Thymus (tissue), 11 donors: ENCODE data around the gene GALNT7. TPM values are rescaled to one million over a fixed set of nuclear protein-coding genes. Genes with fewer than 3 reads are reported as not detected.

Experiments
- DNase-seq, 9 donors: peaks; one replicate each; pipeline ENCODE4 v3.0.0-alpha.2; 2013; ENCODE audit warnings: low spot score in 9 of 9, low read depth in 6 of 9, missing footprints in 1 of 9
- H3K27ac ChIP-seq, 2 donors: one replicate each; pipeline ENCODE4 v1.5.1; 2013; ENCODE audit warnings: control low read depth in 1 of 2, low read depth in 1 of 2, low read length in 1 of 2, mild to moderate bottlenecking in 1 of 2, moderate library complexity in 1 of 2
- H3K27me3 ChIP-seq, 2 donors: one replicate each; pipeline ENCODE4 v1.5.1; 2013; ENCODE audit warnings: low read length in 1 of 2; ENCODE audit not compliant: control insufficient read depth in 2 of 2, insufficient read depth in 1 of 2
- H3K36me3 ChIP-seq, 2 donors: one replicate each; pipeline ENCODE4 v1.5.1; 2013; ENCODE audit warnings: low read length in 1 of 2, mild to moderate bottlenecking in 1 of 2, moderate library complexity in 1 of 2; ENCODE audit not compliant: control insufficient read depth in 2 of 2, insufficient read depth in 2 of 2
- H3K4me1 ChIP-seq, 2 donors: one replicate each; pipeline ENCODE4 v1.5.1; 2013; ENCODE audit warnings: low read length in 2 of 2; ENCODE audit not compliant: control insufficient read depth in 2 of 2, insufficient read depth in 2 of 2
- H3K4me3 ChIP-seq, 2 donors: one replicate each; pipeline ENCODE4 v1.5.1; 2013; ENCODE audit warnings: low read length in 2 of 2, control low read depth in 1 of 2, mild to moderate bottlenecking in 1 of 2
- H3K9me3 ChIP-seq, 2 donors: one replicate each; pipeline ENCODE4 v1.5.1; 2013; ENCODE audit warnings: low read length in 1 of 2, mild to moderate bottlenecking in 1 of 2; ENCODE audit not compliant: control insufficient read depth in 2 of 2, insufficient read depth in 1 of 2
- WGBS: extraction: QIAGEN DNeasy Blood & Tissue Kit; methylation state at CpG from one replicate; pipeline ENCODE4 v1.1.7; 2013; 5-methylcytosine and 5-hydroxymethylcytosine counted together
- polyA plus RNA-seq: library from polyadenylated mRNA; stranded (reverse); fragments of 200-250 nt; gene quantifications from one replicate; pipeline ENCODE4 v1.2.3, GENCODE V29; 2013
- total RNA-seq: library from RNA; stranded (reverse); fragments of 120-200 nt; gene quantifications from one replicate; pipeline ENCODE4 v1.2.4, GENCODE V29; 2013
- donor health status: healthy.

GALNT7 gene
- total and polyA plus RNA-seq, 2 donors = 40.5 to 81.1 TPM

- Histone ChIP-seq H3K4me3 (peak overlapping the region in 1 of 2 donors; percentile 29), H3K4me1 (peaks cover 55 to 65% of the 10 kb centered on the region in 2 donors), H3K36me3 (peaks cover 9 to 22% of the 10 kb centered on the region in 2 donors), H3K27ac (peak overlapping the region; percentile 80 to 83), H3K27me3 (no peaks in the 10 kb centered on the region), H3K9me3 (no peaks in the 10 kb centered on the region)
- WGBS = 28% methylated on average over 6 of the region's 6 CpGs
- peak in 8 of 9 donors; percentile 58 to 95 (median 84) for DNase-seq
Observed at GRCh38 chr4:173252024-173252935, 83.7 kb downstream of the GALNT7 start.

DNA sequence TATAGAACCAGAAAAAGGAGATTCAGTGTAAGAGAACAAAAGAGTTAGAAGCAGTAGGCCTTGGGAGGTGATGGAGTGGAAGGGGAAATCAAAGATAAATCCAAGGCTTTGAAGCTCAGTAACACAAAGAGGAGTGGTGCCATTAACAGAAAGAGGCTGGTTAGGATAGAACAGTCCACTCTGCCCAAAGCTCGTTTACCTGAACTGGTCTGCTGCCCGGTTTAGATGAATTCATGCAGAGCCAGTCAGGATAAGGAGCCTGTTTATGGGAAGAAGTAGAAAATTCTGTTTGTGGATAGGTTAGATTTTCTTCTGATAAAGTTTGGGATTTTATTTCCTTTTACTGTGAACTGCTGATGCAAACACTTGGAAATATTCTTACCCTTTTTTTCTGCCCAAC lies 85.0 kb downstream of the GALNT7 start:
- WGBS = 86% methylated on average over 2 of the region's 2 CpGs
- no peak overlapping the region for H3K4me3 ChIP-seq

GRCh38 chr4:173254646-173255045 lies 86.0 kb downstream of the GALNT7 start:
- Histone ChIP-seq H3K36me3 (peaks cover 3 to 14% of the 10 kb centered on the region in 2 donors), H3K27me3 (no peaks in the 10 kb centered on the region), H3K27ac (no peak overlapping the region), H3K4me3 (no peak overlapping the region), H3K9me3 (no peaks in the 10 kb centered on the region), H3K4me1 (peaks cover 51 to 71% of the 10 kb centered on the region in 2 donors)
- DNase-seq = no peak

More for the DNA sequence above, 85.0 kb downstream of the GALNT7 start:
- H3K9me3 ChIP-seq = no peaks in the 10 kb centered on the region
- H3K4me1 ChIP-seq = peaks cover 55 to 66% of the 10 kb centered on the region in 2 donors
- no peaks in the 10 kb centered on the region for H3K27me3 ChIP-seq
- H3K27ac ChIP-seq = peak overlapping the region in 1 of 2 donors; percentile 83
- H3K36me3 ChIP-seq = peaks cover 4 to 14% of the 10 kb centered on the region in 2 donors
- DNase-seq = no peak

GRCh38 chr4:173256825-173257224 lies 88.2 kb downstream of the GALNT7 start:
- Histone ChIP-seq H3K4me1 (peaks cover 35 to 66% of the 10 kb centered on the region in 2 donors), H3K27me3 (no peaks in the 10 kb centered on the region), H3K4me3 (no peak overlapping the region), H3K36me3 (peaks cover 4 to 16% of the 10 kb centered on the region in 2 donors), H3K27ac (peak overlapping the region in 1 of 2 donors; percentile 60), H3K9me3 (no peaks in the 10 kb centered on the region)
- DNase-seq = no peak
- WGBS = 89% methylated on average over 3 of the region's 3 CpGs

GRCh38 chr4:173257732-173258717 lies 89.4 kb downstream of the GALNT7 start:
- H3K9me3 ChIP-seq = no peaks in the 10 kb centered on the region
- peak overlapping the region; percentile 64 to 65 for H3K27ac ChIP-seq
- peaks cover 30 to 61% of the 10 kb centered on the region in 2 donors for H3K4me1 ChIP-seq
- H3K36me3 ChIP-seq = peaks cover 4 to 14% of the 10 kb centered on the region in 2 donors
- peak in 5 of 9 donors; percentile 62 to 85 (median 72) for DNase-seq
- H3K27me3 ChIP-seq = no peaks in the 10 kb centered on the region
- 49% methylated on average over 4 of the region's 4 CpGs for whole genome bisulfite sequencing
- H3K4me3 ChIP-seq = no peak overlapping the region

GRCh38 chr4:173258866-173259265 lies 90.3 kb downstream of the GALNT7 start:
- peak overlapping the region in 1 of 2 donors; percentile 65 for H3K27ac ChIP-seq
- DNase-seq = no peak
- peaks cover 23 to 55% of the 10 kb centered on the region in 2 donors for H3K4me1 ChIP-seq
- H3K27me3 ChIP-seq = no peaks in the 10 kb centered on the region
- WGBS = 87% methylated on average over 2 of the region's 2 CpGs
- no peak overlapping the region for H3K4me3 ChIP-seq
- H3K36me3 ChIP-seq = peaks cover 4 to 14% of the 10 kb centered on the region in 2 donors
- no peaks in the 10 kb centered on the region for H3K9me3 ChIP-seq

DNA sequence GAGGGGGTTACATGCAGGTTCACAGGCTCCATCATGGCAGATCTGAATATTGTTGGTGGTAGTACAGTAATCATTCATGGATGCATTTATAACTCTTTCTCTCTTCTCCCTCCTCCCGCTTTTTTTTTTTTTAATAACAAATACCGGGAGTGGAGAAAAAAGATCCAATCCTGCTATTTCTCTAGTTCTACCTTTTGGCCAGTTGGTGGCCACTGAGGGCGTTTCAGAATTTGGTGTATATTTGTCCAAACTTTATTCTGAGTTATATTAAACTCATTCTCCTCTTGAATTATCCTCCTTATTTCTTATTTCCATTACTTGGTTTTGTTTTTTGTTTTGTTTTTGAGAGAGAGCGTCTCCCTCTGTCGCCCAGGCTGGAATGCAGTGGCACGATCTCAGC lies 90.7 kb downstream of the GALNT7 start:
- Histone ChIP-seq H3K27me3 (no peaks in the 10 kb centered on the region), H3K4me1 (peaks cover 25 to 55% of the 10 kb centered on the region in 2 donors), H3K36me3 (peaks cover 4 to 14% of the 10 kb centered on the region in 2 donors), H3K27ac (no peak overlapping the region), H3K9me3 (no peaks in the 10 kb centered on the region), H3K4me3 (no peak overlapping the region)
- 96% methylated on average over 6 of the region's 6 CpGs for WGBS
- DNase-seq = no peak

DNA sequence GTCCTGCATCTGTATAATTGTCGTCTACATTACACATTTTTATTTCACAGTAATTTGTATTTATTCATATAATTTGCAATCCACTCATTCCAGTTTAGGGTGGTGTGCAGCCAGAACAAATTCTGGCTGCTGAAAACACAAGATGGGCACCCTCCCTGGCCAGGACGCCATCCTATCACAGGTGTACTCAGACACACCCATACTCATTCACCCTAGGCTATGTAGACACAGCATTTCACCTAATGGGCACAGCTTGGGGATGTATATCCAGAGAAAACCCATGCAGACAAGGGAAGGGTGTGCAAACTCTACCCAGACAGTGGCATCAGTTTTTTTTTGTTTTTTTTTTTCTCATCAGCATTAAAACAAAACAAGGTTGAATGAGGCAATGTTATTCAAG lies 92.4 kb downstream of the GALNT7 start:
- no peaks in the 10 kb centered on the region for H3K27me3 ChIP-seq
- 96% methylated on average over 2 of the region's 2 CpGs for WGBS
- no peak overlapping the region for H3K27ac ChIP-seq
- H3K4me1 ChIP-seq = peaks cover 30 to 62% of the 10 kb centered on the region in 2 donors
- no peak for DNase-seq
- H3K36me3 ChIP-seq = peaks cover 4 to 5% of the 10 kb centered on the region in 2 donors
- H3K9me3 ChIP-seq = no peaks in the 10 kb centered on the region
- no peak overlapping the region for H3K4me3 ChIP-seq
